ENCODE results near the gene CTNNBIP1. TPM values are rescaled to one million over a fixed set of nuclear protein-coding genes. Genes with fewer than 3 reads are reported as not detected.

The CTNNBIP1 gene
- total and polyA plus RNA-seq, 9 of the 15 experiments (the other 6 are each of a cell fraction or from before 2014, with no cell fraction given) = 0.65 to 29.2 (median 14.7) TPM

- Histone ChIP-seq H3K9ac (ENCODE audit: insufficient read depth in 1 of 2, low read depth in 2 of 2, low read length in 2 of 2) (no peak overlapping the region), H4K20me1 (replicated peaks; ENCODE audit: control insufficient read depth, insufficient read depth, low read length) (peaks cover 4% of the 10 kb centered on the region; the same call in 1 of the 2 replicates), H3K27ac (ENCODE audit: extremely low read depth, low read depth, low read length) (no peak overlapping the region), H3K4me3 (no peak overlapping the region), H3K36me3 (ENCODE audit: control insufficient read depth, insufficient read depth, low read length) (no peaks in the 10 kb centered on the region), H3K9me3 (replicated peaks; ENCODE audit: control insufficient read depth, insufficient read depth, low read depth, low read length) (no peaks in the 10 kb centered on the region), H3K79me2 (ENCODE audit: control insufficient read depth, insufficient read depth, low read length) (peaks cover 14% of the 10 kb centered on the region), H3K4me2 (ENCODE audit: insufficient read depth, low read length) (no peak overlapping the region), H3K4me1 (replicated peaks in 1 of 2; ENCODE audit: control insufficient read depth in 2 of 2, insufficient read depth in 2 of 2, low read length in 2 of 2) (peaks cover 16 to 28% of the 10 kb centered on the region in 2 experiments), H3K9me1 (ENCODE audit: control insufficient read depth, insufficient read depth, low read length) (no peaks in the 10 kb centered on the region), H3K27me3 (ENCODE audit: control insufficient read depth in 2 of 2, insufficient read depth in 2 of 2, low read length in 2 of 2) (peaks cover 12 to 49% of the 10 kb centered on the region in 2 experiments; a peak in 4 of 5 replicates), H2AFZ (ENCODE audit: low read depth, low read length) (no peak overlapping the region)
- in situ Hi-C loops (cut with MboI) (no loop called here), intact Hi-C loops (cut with micrococcal nuclease) (no loop called here)
- 32% methylated on average over 3 of the region's 3 CpGs for WGBS (ENCODE audit: insufficient coverage, low coverage, missing lambda C conversion rate)
- POLR2A ChIA-PET = interaction anchor here (1.1 to 1.3 kb wide), 3 partner anchors 10 to 15 kb away, joined by 3 read pairs; no protein-coding TSS in a partner anchor
- FAIRE-seq (no peak), DNase-seq (ENCODE audit: extremely low read depth in 1 of 4, low spot score in 3 of 4) (peak in 1 of 4 experiments; percentile 16), ATAC-seq (no peak)
- TF ChIP-seq ZFPM2 (CRISPR knock-in tag; IDR thresholded peaks at IDR 0.05) = no peak
- no peak for TF ChIP-seq NFE2 (IDR thresholded peaks at IDR 0.05; ENCODE audit: low read depth)
- no peak for TF ChIP-seq OTX1 (CRISPR knock-in tag; IDR thresholded peaks at IDR 0.05)
- no TSS peak for BruUV-seq (replicated peaks)
- CTCF ChIA-PET (ENCODE audit: low intra/inter-chr PET ratio) = no interaction called here
Observed at GRCh38 chr1:9826616-9827015, 83.5 kb downstream of the CTNNBIP1 start.

DNA sequence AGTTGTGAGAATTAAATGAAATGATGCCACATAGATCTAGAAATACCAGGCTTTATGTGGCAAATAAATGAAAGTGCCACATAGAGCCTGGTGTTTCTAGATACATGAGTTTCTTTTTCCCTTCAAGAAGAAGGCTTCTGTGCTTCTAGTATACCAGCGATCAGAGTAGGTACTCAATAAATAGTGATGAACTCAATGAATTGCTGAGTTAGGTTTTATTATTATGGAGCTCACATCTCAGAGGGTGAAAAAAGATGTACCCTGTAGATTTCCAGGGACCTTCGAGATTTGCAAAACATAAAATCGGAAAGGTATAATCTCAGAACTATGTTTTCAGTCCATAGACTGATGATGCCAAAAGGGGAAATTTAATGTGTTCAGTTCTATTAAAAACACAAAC is 84.0 kb downstream of the CTNNBIP1 start:
- no peak for FAIRE-seq
- Histone ChIP-seq H3K4me2 (ENCODE audit: insufficient read depth, low read length) (no peak overlapping the region), H4K20me1 (replicated peaks; ENCODE audit: control insufficient read depth, insufficient read depth, low read length) (peaks cover 4% of the 10 kb centered on the region; the same call in 1 of the 2 replicates), H3K4me1 (replicated peaks in 1 of 2; ENCODE audit: control insufficient read depth in 2 of 2, insufficient read depth in 2 of 2, low read length in 2 of 2) (peaks cover 16 to 28% of the 10 kb centered on the region in 2 experiments), H3K79me2 (ENCODE audit: control insufficient read depth, insufficient read depth, low read length) (peaks cover 16% of the 10 kb centered on the region), H3K27ac (ENCODE audit: extremely low read depth, low read depth, low read length) (no peak overlapping the region), H2AFZ (ENCODE audit: low read depth, low read length) (no peak overlapping the region), H3K9me3 (replicated peaks; ENCODE audit: control insufficient read depth, insufficient read depth, low read depth, low read length) (no peaks in the 10 kb centered on the region), H3K27me3 (ENCODE audit: control insufficient read depth in 2 of 2, insufficient read depth in 2 of 2, low read length in 2 of 2) (peaks cover 11 to 43% of the 10 kb centered on the region in 2 experiments; a peak in 4 of 5 replicates), H3K9ac (ENCODE audit: insufficient read depth in 1 of 2, low read depth in 2 of 2, low read length in 2 of 2) (no peak overlapping the region), H3K4me3 (no peak overlapping the region), H3K9me1 (ENCODE audit: control insufficient read depth, insufficient read depth, low read length) (no peaks in the 10 kb centered on the region), H3K36me3 (ENCODE audit: control insufficient read depth, insufficient read depth, low read length) (no peaks in the 10 kb centered on the region)
- in situ Hi-C loops (cut with MboI) (no loop called here), intact Hi-C loops (cut with micrococcal nuclease) (no loop called here)
- no peak for DNase-seq (ENCODE audit: extremely low read depth in 1 of 4, low spot score in 3 of 4)
- no peak for ATAC-seq
- ChIA-PET CTCF (ENCODE audit: low intra/inter-chr PET ratio) (no interaction called here), POLR2A (interaction anchor here (1.1 to 1.2 kb wide), 2 partner anchors 10 to 12 kb away, joined by 3 read pairs; no protein-coding TSS in a partner anchor)
- 10% methylated on average over 3 of the region's 3 CpGs for WGBS (ENCODE audit: insufficient coverage, low coverage, missing lambda C conversion rate)
- peak; percentile 60 for TF ChIP-seq C11orf30 (IDR thresholded peaks at IDR 0.05; ENCODE audit: low read depth)
- TF ChIP-seq ZNF316 (IDR thresholded peaks at IDR 0.05) = peak; percentile 70
- no peak for TF ChIP-seq ARID3A (IDR thresholded peaks at IDR 0.05; ENCODE audit: borderline replicate concordance, low read depth, low read length)
- no peak for TF ChIP-seq LCOR (CRISPR knock-in tag; IDR thresholded peaks at IDR 0.05)
- BruUV-seq (replicated peaks) = no TSS peak
